Activated naive CD4-positive, alpha-beta T cell treated with anti-CD3 and anti-CD28 coated beads, Interleukin-2, amount 50 U/mL, for 24 hours (primary cell): Measurements from ENCODE around the gene ITPR3.
"Not testable (repeated sequence)": the region's sequence is repeated elsewhere in the genome, so short reads cannot be mapped to it uniquely, and the experiment has no call there.

ENCODE experiments used
- H3K27ac Mint-ChIP-seq: one replicate; pipeline ENCODE4 v1.8.0; 2021; ENCODE audit warnings: mild to moderate bottlenecking, mixed read lengths
- H3K27me3 Mint-ChIP-seq: one replicate; pipeline ENCODE4 v1.8.0; 2021; ENCODE audit warnings: mixed read lengths
- H3K36me3 Mint-ChIP-seq: one replicate; pipeline ENCODE4 v1.8.0; 2021; ENCODE audit warnings: mixed read lengths
- H3K4me1 Mint-ChIP-seq: one replicate; pipeline ENCODE4 v1.8.0; 2021; ENCODE audit warnings: mixed read lengths
- H3K4me3 Mint-ChIP-seq: one replicate; pipeline ENCODE4 v1.8.0; 2021; ENCODE audit warnings: mild to moderate bottlenecking, mixed read lengths
- H3K9me3 Mint-ChIP-seq: one replicate; pipeline ENCODE4 v1.8.0; 2021; ENCODE audit warnings: mixed read lengths

ITPR3 gene

GRCh38 chr6:33587529-33587928, 33.6 kb upstream of the ITPR3 start:
- H3K4me3 Mint-ChIP-seq = no peak overlapping the region
- H3K4me1 Mint-ChIP-seq = peaks cover 19% of the 10 kb centered on the region
- no peak overlapping the region for H3K27ac Mint-ChIP-seq
- no peaks in the 10 kb centered on the region for H3K36me3 Mint-ChIP-seq
- H3K27me3 Mint-ChIP-seq = no peaks in the 10 kb centered on the region
- H3K9me3 Mint-ChIP-seq = no peaks in the 10 kb centered on the region

DNA sequence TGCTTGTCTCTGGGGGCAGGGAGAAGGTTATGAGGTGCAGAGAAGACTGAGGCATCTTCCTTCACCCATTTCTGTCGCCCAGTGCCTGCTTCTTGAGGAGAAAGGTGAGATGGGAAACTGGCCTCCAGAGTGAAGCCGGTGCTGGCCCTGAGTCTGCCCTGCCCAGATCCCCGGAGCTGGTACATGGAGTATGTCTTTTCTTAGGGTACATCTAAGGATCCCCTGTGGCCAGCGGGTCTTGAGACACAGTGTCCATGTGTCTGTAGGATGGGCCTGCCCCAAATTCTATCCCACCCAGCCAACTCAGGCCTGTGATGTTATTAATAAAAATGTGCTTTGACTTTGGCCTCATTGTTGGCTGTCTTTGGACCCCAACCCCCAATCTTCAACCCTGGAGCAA, 32.2 kb upstream of the ITPR3 start:
- Mint-ChIP-seq H3K27ac (no peak overlapping the region), H3K4me1 (peaks cover 28% of the 10 kb centered on the region), H3K9me3 (no peaks in the 10 kb centered on the region), H3K4me3 (no peak overlapping the region), H3K36me3 (no peaks in the 10 kb centered on the region), H3K27me3 (no peaks in the 10 kb centered on the region)

- H3K27me3 Mint-ChIP-seq = no peaks in the 10 kb centered on the region
These were observed 31.8 kb upstream of the ITPR3 start for GRCh38 chr6:33589392-33589730.

GRCh38 chr6:33589731-33590530, 31.2 kb upstream of the ITPR3 start:
- no peak overlapping the region for H3K4me3 Mint-ChIP-seq
- no peak overlapping the region for H3K27ac Mint-ChIP-seq
- no peaks in the 10 kb centered on the region for H3K27me3 Mint-ChIP-seq
- no peaks in the 10 kb centered on the region for H3K9me3 Mint-ChIP-seq
- no peaks in the 10 kb centered on the region for H3K36me3 Mint-ChIP-seq
- peaks cover 29% of the 10 kb centered on the region for H3K4me1 Mint-ChIP-seq

More at GRCh38 chr6:33589392-33589730, 31.8 kb upstream of the ITPR3 start:
- Mint-ChIP-seq H3K9me3 (no peaks in the 10 kb centered on the region), H3K4me3 (no peak overlapping the region), H3K36me3 (no peaks in the 10 kb centered on the region), H3K27ac (no peak overlapping the region), H3K4me1 (peaks cover 28% of the 10 kb centered on the region)

DNA sequence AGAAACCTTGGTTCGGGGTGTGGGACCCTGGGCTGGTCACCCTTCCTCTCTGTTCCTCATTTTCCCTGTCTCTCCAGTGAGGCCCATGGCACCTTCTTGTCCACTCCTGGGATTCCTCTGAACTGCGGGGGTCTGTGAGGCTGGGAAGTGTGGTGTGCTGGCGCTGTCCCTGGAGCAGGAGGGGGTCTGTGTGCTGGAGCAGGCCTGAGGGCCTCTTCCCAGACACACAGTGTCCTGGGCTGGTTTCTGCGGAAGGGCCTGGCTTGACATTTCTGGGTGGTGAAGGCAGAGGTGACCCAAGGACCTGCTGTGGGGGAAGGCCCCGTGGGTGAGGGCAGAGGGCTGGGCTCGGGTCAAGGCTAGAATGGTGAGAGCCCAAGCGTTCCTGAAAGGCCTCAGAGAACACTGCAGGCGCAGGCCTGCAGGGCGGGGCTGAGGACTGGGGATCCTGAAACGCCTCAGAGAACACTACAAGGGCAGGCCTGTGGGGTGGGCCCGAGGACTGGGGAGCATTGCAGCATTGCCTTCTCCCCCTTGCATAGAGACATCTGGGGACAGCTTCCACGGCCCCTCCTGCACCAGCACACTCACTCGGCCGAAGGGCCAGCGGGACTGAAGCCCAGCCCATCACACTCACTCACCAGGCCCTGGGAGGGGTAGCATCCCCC, 30.5 kb upstream of the ITPR3 start:
- Mint-ChIP-seq H3K27me3 (no peaks in the 10 kb centered on the region), H3K27ac (no peak overlapping the region), H3K4me1 (peaks cover 25% of the 10 kb centered on the region), H3K9me3 (no peaks in the 10 kb centered on the region), H3K4me3 (no peak overlapping the region), H3K36me3 (no peaks in the 10 kb centered on the region)

DNA sequence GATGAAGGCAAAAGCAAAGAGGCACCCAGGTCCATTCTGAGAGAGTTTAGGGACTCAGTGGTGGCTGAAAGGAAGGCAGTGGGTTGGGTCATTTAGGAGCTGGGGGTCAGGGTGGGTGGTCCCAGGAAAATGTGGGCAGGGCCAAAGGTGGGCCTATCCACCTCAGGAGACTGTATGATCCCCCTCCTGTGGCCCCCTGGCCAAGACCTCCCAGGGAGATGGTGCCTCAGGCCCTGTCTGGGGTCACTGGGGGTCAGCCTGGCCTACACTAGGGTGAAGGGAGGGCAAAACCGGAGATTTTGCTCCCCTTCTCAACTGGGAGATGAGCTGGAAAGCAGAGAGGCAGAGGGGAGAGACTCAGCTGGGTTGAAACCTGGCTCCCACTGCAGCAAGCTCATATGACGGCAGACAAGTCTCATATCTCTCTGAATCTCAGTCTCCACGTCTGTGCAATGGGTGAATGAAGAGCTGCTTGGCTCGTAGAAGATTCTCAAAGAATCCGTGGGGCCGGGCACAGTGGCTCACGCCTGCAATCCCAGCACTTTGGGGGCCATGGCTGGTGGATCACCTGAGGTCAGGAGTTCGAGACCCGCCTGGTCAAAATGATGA, 29.6 kb upstream of the ITPR3 start:
- Mint-ChIP-seq H3K4me3 (peak overlapping the region; percentile 74), H3K9me3 (no peaks in the 10 kb centered on the region), H3K27ac (peak overlapping the region; percentile 59), H3K27me3 (no peaks in the 10 kb centered on the region), H3K36me3 (no peaks in the 10 kb centered on the region), H3K4me1 (peaks cover 20% of the 10 kb centered on the region)

DNA sequence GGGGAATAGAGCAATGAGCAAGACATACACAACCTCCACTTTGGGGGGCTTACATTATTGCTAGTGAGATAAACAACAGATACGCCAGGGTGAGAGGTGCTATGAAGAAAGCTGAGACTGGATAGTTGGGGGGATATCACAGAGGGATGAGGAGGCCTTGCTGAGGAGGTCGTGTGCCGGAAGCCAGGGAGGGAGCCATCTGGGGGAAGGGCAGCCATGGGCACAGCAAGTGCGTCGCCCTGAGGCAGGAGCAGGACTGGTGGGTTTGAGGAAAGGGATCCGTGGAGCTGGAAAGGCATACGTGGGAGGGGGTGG, 28.9 kb upstream of the ITPR3 start:
- Mint-ChIP-seq H3K36me3 (no peaks in the 10 kb centered on the region), H3K4me3 (peak overlapping the region; percentile 74), H3K27ac (peak overlapping the region; percentile 59)

GRCh38 chr6:33592595-33593413, 28.3 kb upstream of the ITPR3 start:
- no peaks in the 10 kb centered on the region for H3K27me3 Mint-ChIP-seq
- no peaks in the 10 kb centered on the region for H3K36me3 Mint-ChIP-seq
- peaks cover 20% of the 10 kb centered on the region for H3K4me1 Mint-ChIP-seq
- H3K9me3 Mint-ChIP-seq = no peaks in the 10 kb centered on the region
- peak overlapping the region; percentile 75 for H3K4me3 Mint-ChIP-seq
- peak overlapping the region; percentile 59 for H3K27ac Mint-ChIP-seq

More for the DNA sequence above, 28.9 kb upstream of the ITPR3 start:
- Mint-ChIP-seq H3K27me3 (no peaks in the 10 kb centered on the region), H3K9me3 (no peaks in the 10 kb centered on the region), H3K4me1 (peaks cover 20% of the 10 kb centered on the region)

GRCh38 chr6:33593414-33593727, 27.8 kb upstream of the ITPR3 start:
- Mint-ChIP-seq H3K9me3 (no peaks in the 10 kb centered on the region), H3K27ac (peak overlapping the region; percentile 42), H3K4me1 (peaks cover 20% of the 10 kb centered on the region), H3K27me3 (no peaks in the 10 kb centered on the region), H3K4me3 (peak overlapping the region; percentile 75), H3K36me3 (no peaks in the 10 kb centered on the region)

GRCh38 chr6:33595001-33595846, 25.9 kb upstream of the ITPR3 start:
- Mint-ChIP-seq H3K4me1 (peaks cover 20% of the 10 kb centered on the region), H3K36me3 (no peaks in the 10 kb centered on the region), H3K27ac (no peak overlapping the region), H3K27me3 (no peaks in the 10 kb centered on the region), H3K9me3 (no peaks in the 10 kb centered on the region), H3K4me3 (no peak overlapping the region)

- not testable (repeated sequence) for H3K27me3 Mint-ChIP-seq, H3K4me3 Mint-ChIP-seq, H3K27ac Mint-ChIP-seq, H3K9me3 Mint-ChIP-seq, H3K36me3 Mint-ChIP-seq
- H3K4me1 Mint-ChIP-seq = peaks cover 20% of the 10 kb centered on the region
These were observed 24.2 kb upstream of the ITPR3 start for GRCh38 chr6:33596894-33597293.

GRCh38 chr6:33597551-33598322, 23.4 kb upstream of the ITPR3 start:
- Mint-ChIP-seq H3K9me3 (no peaks in the 10 kb centered on the region), H3K27ac (no peak overlapping the region), H3K4me3 (no peak overlapping the region), H3K27me3 (no peaks in the 10 kb centered on the region), H3K4me1 (peaks cover 12% of the 10 kb centered on the region), H3K36me3 (no peaks in the 10 kb centered on the region)

GRCh38 chr6:33599413-33599938, 21.6 kb upstream of the ITPR3 start:
- Mint-ChIP-seq H3K27ac (no peak overlapping the region), H3K4me3 (no peak overlapping the region), H3K9me3 (no peaks in the 10 kb centered on the region), H3K4me1 (peaks cover 5% of the 10 kb centered on the region), H3K36me3 (no peaks in the 10 kb centered on the region), H3K27me3 (no peaks in the 10 kb centered on the region)

- H3K27me3 Mint-ChIP-seq = no peaks in the 10 kb centered on the region
- H3K36me3 Mint-ChIP-seq = no peaks in the 10 kb centered on the region
- no peak overlapping the region for H3K4me3 Mint-ChIP-seq
- no peak overlapping the region for H3K27ac Mint-ChIP-seq
- H3K4me1 Mint-ChIP-seq = no peaks in the 10 kb centered on the region
- H3K9me3 Mint-ChIP-seq = no peaks in the 10 kb centered on the region
These were observed 20.4 kb upstream of the ITPR3 start for GRCh38 chr6:33600761-33601160.
